HG02870 (cell line): ENCODE data around the gene PKNOX2.

Source experiments
- ATAC-seq: cut with Tn5 transposase; IDR thresholded peaks from one replicate; pipeline ENCODE4 v1.9.1; 2021; ENCODE audit warnings: mild to moderate bottlenecking, moderate library complexity; ENCODE audit not compliant: unreplicated experiment

The PKNOX2 gene

DNA sequence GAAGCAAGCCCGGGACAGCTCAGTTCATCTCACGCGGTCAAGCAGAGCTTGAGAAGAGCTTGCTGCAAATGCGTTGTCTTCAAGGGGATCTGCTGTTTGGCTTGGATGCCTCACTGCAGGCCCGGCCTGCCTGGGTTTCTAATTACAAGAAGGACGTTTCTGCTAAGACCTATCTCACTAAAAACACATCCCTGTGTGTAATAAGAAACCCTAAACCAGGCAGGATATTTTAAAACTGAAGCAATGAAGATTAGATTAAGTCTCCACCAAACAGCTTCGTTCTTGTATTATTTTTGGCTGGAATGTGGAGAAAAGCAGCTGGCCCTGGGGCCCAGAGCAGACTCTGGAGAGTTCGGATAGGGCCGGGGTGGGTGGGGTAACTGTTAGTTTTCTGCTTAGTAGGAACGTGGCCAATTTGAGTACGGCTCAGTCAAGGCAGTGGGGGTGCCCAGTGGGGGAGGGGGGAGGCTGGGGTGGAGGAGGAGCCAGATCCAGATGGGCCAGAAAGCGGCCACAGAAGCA, 6.0 kb downstream of the PKNOX2 start:
- no peak for ATAC-seq

DNA sequence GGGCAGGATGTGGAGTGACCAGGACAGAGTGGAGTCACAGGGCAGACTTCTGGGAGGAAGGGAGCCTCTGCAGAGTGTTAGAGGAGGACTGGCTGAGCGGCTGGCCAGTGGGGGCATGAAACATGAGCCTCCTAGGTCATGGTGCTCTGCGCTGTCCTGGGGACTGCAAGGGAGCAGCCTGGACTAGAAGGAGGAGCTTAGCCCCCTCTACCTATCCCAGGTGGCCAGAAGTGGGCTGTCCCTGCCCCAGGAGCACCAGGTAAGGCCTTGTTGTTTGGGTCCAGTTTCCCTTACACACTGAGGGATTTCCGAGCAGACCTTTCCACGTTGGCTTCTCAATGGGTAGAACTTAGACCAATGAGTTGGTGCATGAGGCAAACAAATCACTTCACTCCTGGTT, 7.4 kb downstream of the PKNOX2 start:
- no peak for ATAC-seq

DNA sequence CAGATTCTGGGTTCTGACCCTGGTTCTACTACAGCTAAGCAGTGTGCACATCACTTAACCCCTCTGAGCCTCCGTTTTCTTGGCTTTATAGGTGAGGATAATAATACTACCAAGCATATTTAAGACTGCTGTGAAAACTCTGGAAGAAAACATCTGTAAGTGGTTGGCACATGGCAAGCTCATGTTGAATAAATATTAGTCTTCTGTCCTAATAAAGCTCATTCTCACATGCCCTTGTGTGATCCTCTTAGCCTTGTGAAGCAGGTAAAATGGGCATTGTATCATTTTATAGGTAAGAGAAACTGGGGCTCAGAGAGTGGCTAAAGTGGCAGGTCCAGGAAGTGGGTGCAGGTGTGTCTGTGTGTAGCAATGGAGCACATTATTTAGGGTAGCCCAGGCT, 8.5 kb downstream of the PKNOX2 start:
- ATAC-seq: no peak

DNA sequence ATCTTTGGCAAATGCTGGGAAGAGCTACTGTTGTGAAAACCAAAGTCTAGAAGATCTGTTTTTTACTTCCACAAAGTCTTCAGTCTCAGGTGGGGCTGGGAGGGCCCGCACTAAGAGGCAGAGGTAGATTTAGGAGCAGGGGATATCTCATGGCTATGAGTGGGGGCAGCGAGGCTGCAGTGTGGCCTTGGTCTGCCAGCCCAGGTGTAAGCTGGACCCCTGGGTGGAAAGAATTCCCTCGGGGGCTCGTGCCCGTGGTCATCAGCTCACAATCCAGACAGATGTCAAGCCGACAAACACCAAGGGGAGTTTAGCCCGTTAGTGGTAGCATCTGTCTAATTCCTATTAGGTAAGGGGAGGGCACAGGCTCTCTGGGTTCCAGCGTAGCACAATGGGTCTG, 9.0 kb downstream of the PKNOX2 start:
- ATAC-seq: no peak

DNA sequence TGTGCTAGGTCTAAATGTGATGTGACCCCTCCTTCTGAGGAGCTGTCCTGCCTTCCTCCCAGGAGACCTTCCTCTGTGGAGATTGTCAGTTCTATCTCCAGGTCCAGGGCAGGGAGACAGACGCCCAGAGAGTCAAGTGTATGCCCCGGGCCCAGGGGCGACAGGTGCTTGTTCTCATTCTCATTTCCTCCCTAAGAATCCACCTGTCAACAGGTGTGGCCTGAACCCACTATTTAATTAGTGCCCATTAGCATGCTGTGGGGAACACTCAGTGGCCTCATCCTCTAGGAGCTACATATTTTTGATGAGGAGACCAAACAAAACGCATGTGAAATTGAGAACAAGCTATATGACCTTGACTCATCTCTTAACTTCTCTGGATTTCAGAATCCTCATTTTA, 9.5 kb downstream of the PKNOX2 start:
- no peak for ATAC-seq

DNA sequence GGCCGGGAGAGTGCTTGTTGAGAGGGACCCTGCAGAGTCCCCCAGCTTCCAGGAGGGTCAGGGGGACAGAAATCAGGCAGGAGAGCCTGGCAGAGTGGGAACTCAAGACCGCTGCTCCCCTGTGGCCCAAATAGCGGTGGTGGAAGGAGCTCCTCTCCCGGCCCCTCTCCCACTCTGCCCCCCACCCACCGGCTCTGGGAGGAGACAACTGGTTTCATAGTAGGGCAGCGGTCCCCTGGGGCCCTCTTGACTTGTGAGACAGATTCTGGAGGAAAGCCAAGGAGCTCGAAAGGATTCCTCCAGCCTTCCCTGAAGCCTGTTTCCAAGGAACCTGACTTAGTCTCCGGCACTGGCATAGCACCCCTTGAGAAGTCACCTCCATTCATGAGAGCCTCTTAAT, 10.1 kb downstream of the PKNOX2 start:
- no peak for ATAC-seq

DNA sequence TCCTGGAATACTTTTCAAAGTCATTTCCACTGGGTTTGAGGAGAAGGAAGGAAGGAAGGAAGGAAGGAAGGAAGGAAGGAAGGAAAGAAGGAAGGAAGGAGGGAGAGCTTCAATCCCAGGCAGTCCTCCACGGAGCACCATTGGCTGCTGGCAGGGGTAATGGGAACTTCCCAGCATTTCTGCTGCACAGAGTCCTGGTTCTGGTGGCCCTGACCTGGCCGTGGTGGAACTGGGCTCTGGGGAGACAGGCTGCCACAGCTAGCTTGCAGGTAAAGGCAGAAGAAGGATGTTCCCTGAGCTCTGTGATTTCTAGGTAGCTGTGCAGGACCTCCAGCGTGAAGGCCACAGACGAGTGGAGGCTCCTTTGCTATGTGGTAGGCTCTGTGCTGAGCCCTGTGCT, 10.6 kb downstream of the PKNOX2 start:
- ATAC-seq: no peak

DNA sequence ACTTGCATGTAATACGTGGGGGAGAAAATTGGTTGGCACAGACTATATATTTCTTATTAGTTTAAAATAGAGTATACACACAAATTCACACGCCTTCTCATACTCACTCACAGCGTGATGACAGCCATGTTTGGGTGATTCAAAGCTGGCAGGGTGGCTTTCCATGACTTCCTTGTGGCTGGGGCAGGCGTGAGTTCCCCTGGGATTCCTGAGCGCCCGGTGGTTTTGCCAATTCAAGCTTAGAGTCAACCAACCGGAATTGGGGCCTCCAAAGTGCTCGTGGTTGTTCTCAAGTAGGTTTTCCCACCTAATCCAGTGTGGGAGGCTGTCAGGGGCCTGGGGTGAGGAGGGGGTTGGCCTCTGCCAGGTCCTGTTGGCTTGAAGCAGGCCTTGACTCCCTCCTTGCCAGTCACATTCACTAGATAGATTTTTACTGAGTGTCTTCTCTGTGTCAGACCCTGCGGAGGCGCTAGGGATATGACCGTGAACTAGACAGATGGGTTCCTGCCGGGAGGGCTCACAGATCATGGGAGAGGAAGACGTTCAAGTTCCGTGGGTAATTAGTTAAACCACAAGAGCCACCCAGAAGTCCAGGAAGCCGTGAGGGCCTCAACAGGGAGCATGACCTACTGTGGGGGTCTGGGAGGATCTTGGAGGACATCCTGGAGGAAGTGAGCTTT, 11.5 kb downstream of the PKNOX2 start:
- ATAC-seq: no peak

DNA sequence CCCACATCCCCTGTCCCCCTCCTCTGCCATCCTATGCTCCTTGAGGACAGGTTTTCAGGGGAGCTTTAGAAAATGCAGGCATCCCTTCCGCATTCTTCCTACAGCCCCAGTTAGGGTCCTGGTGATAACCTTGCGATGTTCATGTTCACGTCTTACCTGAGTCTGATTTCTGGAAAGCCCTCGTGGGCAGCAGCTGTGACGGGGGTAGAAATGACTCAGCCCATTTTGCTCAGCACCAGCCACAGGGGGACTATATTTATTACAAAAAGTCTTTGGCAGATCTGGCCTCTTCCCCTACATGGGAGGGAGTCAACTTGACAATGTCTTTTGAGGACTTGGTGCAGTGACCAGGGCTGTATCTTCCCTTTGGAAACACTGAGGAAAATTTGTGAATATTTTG, 12.3 kb downstream of the PKNOX2 start:
- ATAC-seq: no peak

DNA sequence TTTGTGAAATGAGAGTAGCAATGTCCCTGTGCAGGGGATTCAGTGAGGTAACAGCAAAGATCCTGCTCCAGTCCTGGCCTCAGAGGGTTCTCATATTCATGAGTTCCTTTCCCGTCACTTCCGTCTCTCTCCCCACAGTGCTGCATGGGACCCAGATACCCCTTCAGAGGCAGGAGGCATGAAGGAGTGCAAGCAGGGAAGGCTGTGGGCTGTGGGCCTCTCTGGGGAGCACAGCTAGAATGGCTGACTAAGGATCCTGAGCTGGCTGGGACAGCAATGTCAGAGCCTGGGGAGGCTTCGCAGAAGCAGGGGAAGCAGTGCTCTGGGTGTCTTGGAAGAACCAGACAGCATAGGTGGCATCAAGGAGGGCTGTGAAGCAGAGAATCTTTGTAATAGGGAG, 13.0 kb downstream of the PKNOX2 start:
- ATAC-seq: no peak

DNA sequence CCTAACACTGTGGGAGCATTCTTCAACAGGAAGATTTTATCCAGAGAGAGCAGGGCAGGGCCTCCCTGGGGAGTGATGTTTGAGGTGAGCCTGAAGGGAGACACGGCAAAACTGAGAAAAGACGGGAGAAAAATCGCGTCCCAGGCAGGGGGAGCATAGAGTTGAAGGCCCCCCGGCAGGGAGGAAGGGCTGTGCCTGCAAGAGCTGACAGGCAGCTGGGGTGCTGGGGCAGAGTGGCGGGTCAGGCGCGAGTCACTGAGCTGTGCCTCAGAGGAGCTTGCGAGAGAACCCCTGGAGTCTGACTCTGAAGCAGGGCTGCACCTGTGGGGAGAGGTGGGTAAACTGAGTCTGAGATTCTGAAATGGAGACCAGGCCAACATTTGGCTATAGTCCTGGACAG, 14.8 kb downstream of the PKNOX2 start:
- ATAC-seq: no peak

DNA sequence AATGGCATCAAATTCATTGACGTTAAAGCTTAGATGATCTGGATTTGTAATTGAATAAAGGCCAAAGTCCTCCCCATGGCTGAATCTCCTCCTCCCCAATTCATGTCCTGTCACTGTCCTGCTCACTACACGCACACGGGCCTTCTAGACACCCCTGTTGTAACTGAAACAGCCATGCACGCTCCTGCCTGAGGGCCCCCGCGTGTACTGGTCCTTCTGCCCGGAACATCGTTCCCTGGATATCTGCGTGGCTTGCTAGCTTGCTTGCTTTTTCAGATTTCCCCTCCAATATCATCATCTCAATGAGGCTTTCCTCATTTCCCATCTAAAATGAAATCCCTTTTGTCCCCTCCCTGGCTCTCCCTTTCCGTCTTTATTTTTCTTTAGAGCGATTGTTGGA, 15.3 kb downstream of the PKNOX2 start:
- ATAC-seq: no peak

DNA sequence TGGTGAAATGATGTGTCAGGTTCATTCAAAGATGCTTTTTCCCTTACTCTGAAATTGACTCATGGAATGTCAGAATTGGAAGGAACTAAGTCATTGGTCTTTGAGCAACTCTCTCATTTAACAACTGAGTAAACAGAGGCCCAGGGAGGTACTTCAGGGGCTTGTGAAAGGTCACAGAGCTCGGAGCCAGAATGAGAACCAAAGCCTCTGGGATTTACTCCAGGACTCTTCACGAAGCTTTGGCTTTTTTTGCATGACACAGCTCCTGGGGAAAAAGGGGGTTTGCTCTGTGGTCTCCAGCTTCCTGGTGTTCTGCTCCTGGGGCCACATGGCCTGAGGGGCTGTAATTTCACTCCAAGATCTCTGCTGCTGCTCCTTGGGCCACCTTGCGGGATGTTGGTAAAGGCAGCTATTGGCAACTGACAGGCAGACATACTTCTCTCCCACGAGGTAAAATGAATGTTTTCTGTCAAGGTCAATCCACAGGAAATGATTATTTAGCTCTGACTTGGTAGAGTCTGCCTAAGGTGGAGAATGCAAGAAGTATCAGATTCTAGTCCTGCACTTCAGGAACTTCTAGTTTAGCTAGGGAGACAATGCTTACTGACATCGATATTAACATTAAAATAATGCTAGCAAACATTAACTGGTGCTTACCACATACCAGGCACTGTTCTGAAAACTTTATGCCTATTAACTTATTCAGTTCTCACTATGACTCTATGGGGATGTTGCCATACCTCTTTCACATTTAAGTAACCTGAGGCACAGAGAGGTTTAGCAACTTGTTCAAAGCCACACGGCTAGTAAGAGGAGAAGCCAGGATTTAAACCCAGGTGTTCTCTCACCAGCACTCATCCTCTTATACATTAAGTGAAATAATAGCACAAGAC, 16.1 kb downstream of the PKNOX2 start:
- no peak for ATAC-seq

DNA sequence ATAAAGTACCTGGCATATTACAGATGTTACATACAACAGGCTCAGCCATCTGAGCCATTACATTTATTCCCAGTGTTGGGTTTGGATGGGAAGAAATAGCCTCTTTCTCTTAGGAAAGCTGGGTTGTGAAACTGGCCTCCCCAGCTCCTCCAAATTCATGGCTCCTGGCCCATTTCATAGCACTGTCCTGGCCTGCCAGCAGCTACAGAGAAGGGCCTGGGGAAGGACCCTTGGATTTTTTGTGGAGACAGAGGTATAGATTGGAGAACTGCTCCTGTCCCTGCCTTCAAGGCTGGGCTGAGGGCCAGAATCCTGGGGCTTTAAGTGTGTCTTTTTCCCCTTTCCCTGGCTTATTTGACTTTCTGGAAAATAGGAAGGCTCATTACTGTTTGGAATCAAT, 18.0 kb downstream of the PKNOX2 start:
- no peak for ATAC-seq

DNA sequence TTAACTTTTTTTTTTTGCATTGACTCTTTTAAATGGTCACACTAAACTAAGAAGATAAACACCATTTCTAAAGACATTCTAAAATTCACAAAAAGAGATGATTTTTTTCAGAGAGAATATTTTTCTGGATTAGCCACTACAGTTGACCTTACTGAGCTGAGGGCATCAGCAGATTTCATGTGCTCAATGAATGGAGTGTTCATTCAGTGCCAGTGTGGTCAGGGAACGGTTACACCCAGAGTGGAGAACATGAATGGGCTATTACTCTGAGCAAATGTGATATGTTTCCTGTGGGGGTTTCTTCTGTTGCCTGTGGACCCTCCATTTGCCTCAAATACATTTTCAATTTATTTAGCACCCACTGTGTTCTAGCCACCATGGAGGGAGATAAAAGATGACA, 19.1 kb downstream of the PKNOX2 start:
- ATAC-seq: no peak

DNA sequence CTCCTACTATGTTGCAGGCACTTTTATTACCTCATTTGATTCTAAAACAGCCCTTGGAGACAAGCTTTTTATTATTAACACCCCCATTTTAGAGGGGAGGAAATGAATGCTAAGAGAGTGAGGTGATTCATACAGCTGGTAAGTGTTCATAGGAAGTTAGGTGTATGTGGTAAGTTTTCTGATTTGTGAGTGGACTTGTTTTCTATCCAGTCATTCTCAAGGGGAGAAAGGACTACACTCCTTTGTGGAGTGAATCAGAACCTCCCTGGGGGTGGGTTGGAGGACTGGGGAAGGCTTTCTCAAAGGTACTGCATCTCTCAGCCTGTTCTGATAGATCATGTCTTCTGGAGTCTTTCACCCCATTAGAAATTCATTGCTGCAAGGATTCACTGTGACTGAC, 23.5 kb downstream of the PKNOX2 start:
- no peak for ATAC-seq

DNA sequence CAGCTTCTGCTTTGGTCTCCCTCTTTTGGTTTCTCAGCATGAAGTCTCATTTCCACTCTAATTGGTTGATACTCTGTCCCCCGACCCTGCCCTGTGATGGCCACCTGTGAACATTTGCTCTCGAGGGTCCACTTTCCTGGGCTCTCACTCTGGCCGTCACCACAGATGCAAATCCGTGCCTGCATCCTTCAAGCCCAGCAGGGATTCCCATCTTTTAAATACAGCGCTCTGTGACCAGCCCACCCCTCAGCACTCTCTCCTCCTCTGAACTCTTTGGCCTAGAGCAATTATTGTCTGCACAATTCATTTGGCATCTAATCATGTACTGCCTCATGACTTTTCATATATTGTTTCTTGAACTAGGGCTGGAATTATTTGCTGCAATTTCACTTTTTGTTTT, 26.0 kb downstream of the PKNOX2 start:
- no peak for ATAC-seq

DNA sequence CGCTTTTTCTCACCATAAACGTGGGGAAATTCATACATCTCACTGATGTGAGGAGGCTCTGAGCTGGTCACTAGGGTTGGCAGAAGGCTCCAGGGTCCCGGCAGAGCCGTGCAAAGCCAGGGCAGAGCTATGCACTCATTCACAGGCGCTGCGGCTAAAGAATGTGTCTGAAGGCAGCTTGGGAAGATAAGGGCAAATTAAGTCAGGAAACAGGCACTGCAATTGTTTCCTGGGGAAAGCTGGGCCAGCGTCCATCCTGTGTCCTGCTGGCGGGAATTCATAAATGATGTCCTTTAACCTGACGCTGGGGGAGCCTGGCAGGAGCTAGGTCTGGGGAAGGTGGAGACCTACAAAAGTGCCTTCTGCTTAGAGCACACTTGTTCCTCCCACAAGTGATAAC, 27.6 kb downstream of the PKNOX2 start:
- ATAC-seq: no peak

DNA sequence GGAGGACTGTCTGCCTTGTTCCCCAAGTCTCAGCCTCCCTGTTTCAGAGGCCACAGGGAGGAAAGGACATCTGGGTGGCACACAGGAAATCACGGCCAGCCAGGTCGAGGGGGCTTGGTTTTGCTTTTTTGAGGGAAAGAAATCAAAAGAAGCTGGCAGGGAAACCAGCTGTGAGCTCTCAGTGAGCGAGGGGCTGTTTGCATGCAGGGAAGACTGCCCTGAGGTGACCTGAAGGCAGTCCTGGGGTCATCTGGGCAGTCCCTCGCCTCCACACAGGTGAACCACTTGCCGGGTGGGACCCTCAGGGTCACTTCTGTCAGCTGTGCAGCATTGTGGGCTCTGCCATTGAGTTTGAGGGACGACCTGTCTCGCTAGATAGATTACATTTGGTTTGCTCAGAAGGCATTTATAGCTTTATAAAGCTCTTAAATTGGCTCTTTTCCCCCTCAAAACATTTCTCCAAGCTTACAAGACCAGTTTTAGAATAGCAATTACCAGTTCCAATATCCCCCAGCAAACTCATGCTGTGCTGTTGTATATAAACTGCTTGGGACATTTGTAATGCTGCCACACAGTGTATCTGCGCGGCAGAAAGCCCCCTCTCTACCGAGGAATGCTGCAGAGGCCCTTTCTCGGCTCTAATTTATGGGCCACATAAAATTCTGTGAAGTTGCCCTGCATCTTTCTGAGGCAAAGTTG, 28.3 kb downstream of the PKNOX2 start:
- ATAC-seq: no peak

DNA sequence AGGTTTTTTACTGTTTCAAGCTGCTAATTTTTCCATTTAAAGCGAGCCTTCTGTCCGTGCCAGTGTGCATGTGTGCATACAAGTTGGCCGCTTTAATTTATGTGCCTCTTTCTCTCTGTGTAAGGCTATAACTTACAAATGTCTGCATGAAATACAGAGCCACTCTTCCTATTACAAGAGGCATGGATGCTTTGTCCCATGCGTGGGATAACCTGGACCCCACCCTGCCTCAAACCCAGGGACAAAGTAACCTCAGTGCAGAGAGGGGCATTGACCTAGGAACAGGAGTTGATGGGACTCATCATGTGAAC, 28.8 kb downstream of the PKNOX2 start:
- no peak for ATAC-seq

DNA sequence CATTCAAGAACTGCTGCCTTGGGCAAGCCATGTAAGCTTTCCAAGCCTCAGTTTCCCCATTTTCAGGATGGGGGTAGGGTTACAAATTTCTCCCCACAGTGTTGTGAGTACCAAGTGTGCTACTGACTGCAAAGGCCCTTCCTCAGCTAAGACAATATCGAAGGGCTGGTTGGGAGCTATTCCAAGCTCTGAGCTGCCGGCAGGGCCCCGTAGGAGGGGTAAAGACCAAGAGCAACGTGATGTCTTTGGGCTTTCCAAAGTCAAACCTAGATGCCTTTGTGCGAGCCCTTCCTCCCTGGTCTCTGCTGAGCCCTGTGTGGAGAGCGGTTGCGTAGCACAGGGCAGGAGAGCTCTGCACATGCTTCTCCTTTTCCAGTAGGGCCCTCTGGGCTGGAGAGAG, 29.3 kb downstream of the PKNOX2 start:
- ATAC-seq: no peak

DNA sequence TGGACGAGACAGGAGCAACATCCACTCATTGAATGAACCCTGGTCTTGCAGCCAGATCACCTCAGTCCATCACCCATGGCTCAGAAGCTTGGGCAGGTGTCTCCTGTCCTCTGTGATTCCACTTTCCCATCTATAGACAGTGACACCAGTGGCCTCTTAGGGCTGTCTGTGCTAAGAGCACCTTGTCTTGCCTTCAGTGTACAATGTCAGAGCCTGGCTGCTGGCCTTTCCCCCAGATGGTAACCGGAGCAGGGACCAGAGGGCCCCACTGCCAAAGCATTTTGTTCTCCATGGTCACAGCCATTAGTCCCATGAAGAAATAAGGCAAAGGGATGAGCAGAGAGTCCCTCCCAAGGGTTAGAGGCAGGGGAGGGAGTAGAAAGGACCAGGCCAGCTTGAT, 35.4 kb downstream of the PKNOX2 start:
- ATAC-seq: no peak
